GM12878 (cell line): Measurements from ENCODE around the gene RNF41. TPM values are rescaled to one million over a fixed set of nuclear protein-coding genes. Genes with fewer than 3 reads are reported as not detected.
A peak's percentile ranks its signal among the peaks of the same experiment; 100 is the strongest.

Source experiments
- ATF7 ChIP-seq: fragments of 450-650 bp; IDR thresholded peaks from 2 replicates; pipeline ENCODE4 v1.6.1; 2016; ENCODE audit warnings: low read depth, mild to moderate bottlenecking
- BRCA1 ChIP-seq: IDR thresholded peaks from 2 replicates; pipeline ENCODE4 v1.6.1; 2011; ENCODE audit warnings: low read depth, low read length, improper control_type of control experiment
- CBX3 ChIP-seq: fragments of 200-600 bp; sonication (generic); IDR thresholded peaks from 2 replicates; pipeline ENCODE4 v1.6.1; 2016; ENCODE audit warnings: low read depth, borderline replicate concordance
- CEBPB ChIP-seq, 2 experiments: fragments of 150-350 bp in 1 of 2; IDR thresholded peaks; 2 replicates each; pipeline ENCODE4 v1.6.1; 2012 to 2014; ENCODE audit warnings: low read depth in 2 of 2, low read length in 2 of 2, borderline replicate concordance in 1 of 2, inconsistent platforms in 1 of 2
- CHD2 ChIP-seq: IDR thresholded peaks from 2 replicates; pipeline ENCODE4 v1.6.1; 2011; ENCODE audit warnings: low read depth, low read length, improper control_type of control experiment, borderline replicate concordance
- EED ChIP-seq: sonication (generic); IDR thresholded peaks from 2 replicates; pipeline ENCODE4 v1.6.1; 2016; ENCODE audit warnings: antibody characterized with exemption, low read depth
- FOXM1 ChIP-seq: IDR thresholded peaks from 2 replicates; pipeline ENCODE4 v1.6.1; 2012; ENCODE audit warnings: low read depth, mild to moderate bottlenecking, inconsistent platforms, low read length, moderate library complexity
- HCFC1 ChIP-seq: fragments of 150-350 bp; IDR thresholded peaks from 2 replicates; pipeline ENCODE4 v1.6.1; 2014; ENCODE audit warnings: low read length
- MXI1 ChIP-seq: fragments of 150-350 bp; IDR thresholded peaks from 2 replicates; pipeline ENCODE4 v1.6.1; 2011; ENCODE audit warnings: low read depth, mild to moderate bottlenecking, inconsistent platforms, low read length, improper control_type of control experiment
- NFYA ChIP-seq: IDR thresholded peaks from 2 replicates; pipeline ENCODE4 v1.6.1; 2011; ENCODE audit warnings: low read depth, mild to moderate bottlenecking, low read length, improper control_type of control experiment, borderline replicate concordance
- NR2C1 ChIP-seq: fragments of 450-650 bp; IDR thresholded peaks from 2 replicates; pipeline ENCODE4 v1.6.1; 2017; ENCODE audit warnings: antibody characterized with exemption, mild to moderate bottlenecking, moderate library complexity
- POLR2A ChIP-seq: IDR thresholded peaks from 2 replicates; pipeline ENCODE4 v1.6.1; 2011; ENCODE audit warnings: low read depth, mild to moderate bottlenecking, low read length
- RAD51 ChIP-seq: fragments of 450-650 bp; IDR thresholded peaks from 2 replicates; pipeline ENCODE4 v1.6.1; 2016; ENCODE audit warnings: moderate library complexity, mild to moderate bottlenecking, inconsistent platforms
- RB1 ChIP-seq: fragments of 450-650 bp; formaldehyde crosslinking; IDR thresholded peaks from 2 replicates; pipeline ENCODE4 v1.6.1; 2017; ENCODE audit warnings: mild to moderate bottlenecking, borderline replicate concordance
- RBBP5 ChIP-seq: fragments of 200-600 bp; sonication (generic); conservative IDR thresholded peaks from 2 replicates; pipeline ENCODE4 v1.6.1; 2016
- SIN3A ChIP-seq: IDR thresholded peaks from 2 replicates; pipeline ENCODE4 v1.6.1; 2012; ENCODE audit warnings: low read depth, low read length, improper control_type of control experiment
- ZSCAN29 ChIP-seq: fragments of 450-650 bp; IDR thresholded peaks from 2 replicates; pipeline ENCODE4 v1.6.1; 2017; ENCODE audit warnings: mild to moderate bottlenecking, moderate library complexity
- ZZZ3 ChIP-seq: IDR thresholded peaks from 2 replicates; pipeline ENCODE4 v1.6.1; 2011; ENCODE audit warnings: low read depth; ENCODE audit not compliant: control insufficient read depth, insufficient read length
- polyA plus RNA-seq, 11 experiments: library from polyadenylated mRNA; depleted of rRNA in 4 of 11; unstranded in 6 of 11; stranded (reverse) in 5 of 11; fragments of >200 nt; fragmentation: Nextera tagmentation in 4 of 11; fragmentation: Illumina TruSeq in 1 of 11; extraction: Ambion mirVana in 4 of 11; extraction: Trizol in 1 of 11; gene quantifications; 1 replicate in 1 of 11; 2 replicates in 10 of 11; pipeline versions ENCODE4 v1.2.1 to v1.2.3, GENCODE V29; 2011 to 2016; ENCODE audit warnings: inconsistent platforms in 2 of 11, missing spikeins in 2 of 11, low read depth in 1 of 11
- total RNA-seq, 4 experiments: library from RNA; depleted of rRNA in 3 of 4; stranded (reverse); fragments of >200 nt in 3 of 4; fragmentation: Illumina TruSeq in 1 of 4; extraction: Trizol in 1 of 4; gene quantifications; 2 replicates each; pipeline versions ENCODE4 v1.2.1 to v1.2.3, GENCODE V29; 2013 to 2021
- TF ChIP-seq, protein P1 (sequence below): fragments of 150-350 bp; IDR thresholded peaks from 2 replicates; pipeline ENCODE4 v1.6.1; 2014; ENCODE audit warnings: mild to moderate bottlenecking, low read depth, low read length
- TF ChIP-seq, protein P2 (sequence below), 3 experiments: IDR thresholded peaks in 2 of 3; conservative IDR thresholded peaks in 1 of 3; 2 replicates each; pipeline ENCODE4 v1.5.1; 2011; ENCODE audit warnings: low read depth in 3 of 3, low read length in 3 of 3, mild to moderate bottlenecking in 3 of 3, control low read depth in 2 of 3, moderate library complexity in 2 of 3, inconsistent platforms in 1 of 3, mixed read lengths in 1 of 3; ENCODE audit not compliant: control insufficient read depth in 2 of 3, insufficient read depth in 1 of 3; ENCODE audit errors: extremely low read depth in 1 of 3
- TF ChIP-seq, protein P3 (sequence below): fragments of 450-650 bp; IDR thresholded peaks from 2 replicates; pipeline ENCODE4 v1.6.1; 2017; ENCODE audit warnings: antibody characterized with exemption, mild to moderate bottlenecking, moderate library complexity
- TF ChIP-seq, protein P4 (sequence below): fragments of 450-650 bp; IDR thresholded peaks from 2 replicates; pipeline ENCODE4 v1.6.1; 2018; ENCODE audit warnings: borderline replicate concordance, mild to moderate bottlenecking; ENCODE audit not compliant: partially characterized antibody

Gene RNF41
- total and polyA plus RNA-seq, 10 of the 15 experiments (the other 5 are each of a cell fraction or from before 2014, with no cell fraction given) = 11.1 to 47.8 (median 30.6) TPM

DNA sequence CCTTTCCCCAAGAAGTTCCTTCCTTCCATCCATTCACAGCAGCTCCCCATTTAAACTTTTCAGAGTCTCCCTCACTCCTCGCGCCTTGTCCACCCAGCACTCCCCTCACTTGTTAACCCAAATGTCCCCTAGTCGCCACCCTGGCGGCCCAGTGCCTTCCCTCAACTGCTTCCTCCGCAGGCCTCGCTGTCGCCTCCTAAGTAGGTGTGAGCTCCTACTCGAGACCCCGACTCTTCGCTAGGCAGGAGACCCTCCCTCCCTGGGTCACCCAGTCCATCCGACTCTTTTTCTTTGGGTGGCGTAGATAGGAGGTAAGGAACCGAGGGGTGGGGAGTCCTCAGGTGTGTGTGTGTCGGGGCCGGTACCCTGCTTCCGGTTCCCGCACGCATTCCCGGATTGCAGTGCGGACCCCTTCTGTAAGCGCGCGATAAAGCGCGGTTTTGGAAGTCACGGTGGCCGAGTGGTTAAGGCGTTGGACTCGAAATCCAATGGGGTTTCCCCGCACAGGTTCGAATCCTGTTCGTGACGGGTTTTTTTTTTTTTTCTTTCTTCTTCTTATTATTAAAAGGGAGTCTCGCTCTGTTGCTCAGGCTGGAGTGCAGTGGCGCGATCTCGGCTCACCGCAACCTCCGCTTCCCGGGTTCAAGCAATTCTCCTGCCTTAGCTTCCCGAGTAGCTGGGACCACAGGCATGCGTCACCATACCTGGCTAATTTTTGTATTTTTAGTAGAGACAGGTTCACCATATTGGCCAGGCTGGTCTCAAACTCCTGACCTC is 31.6 kb downstream of the RNF41 start (continued):
- TF ChIP-seq EED = peak; percentile 82
- TF ChIP-seq SIN3A = no peak; the same call in 1 of the 2 replicates
- peak; percentile 64; the same call in 1 of the 2 replicates for TF ChIP-seq POLR2A
- TF ChIP-seq RB1 = peak; percentile 91; the same call in 1 of the 2 replicates
- TF ChIP-seq, protein P1, sequence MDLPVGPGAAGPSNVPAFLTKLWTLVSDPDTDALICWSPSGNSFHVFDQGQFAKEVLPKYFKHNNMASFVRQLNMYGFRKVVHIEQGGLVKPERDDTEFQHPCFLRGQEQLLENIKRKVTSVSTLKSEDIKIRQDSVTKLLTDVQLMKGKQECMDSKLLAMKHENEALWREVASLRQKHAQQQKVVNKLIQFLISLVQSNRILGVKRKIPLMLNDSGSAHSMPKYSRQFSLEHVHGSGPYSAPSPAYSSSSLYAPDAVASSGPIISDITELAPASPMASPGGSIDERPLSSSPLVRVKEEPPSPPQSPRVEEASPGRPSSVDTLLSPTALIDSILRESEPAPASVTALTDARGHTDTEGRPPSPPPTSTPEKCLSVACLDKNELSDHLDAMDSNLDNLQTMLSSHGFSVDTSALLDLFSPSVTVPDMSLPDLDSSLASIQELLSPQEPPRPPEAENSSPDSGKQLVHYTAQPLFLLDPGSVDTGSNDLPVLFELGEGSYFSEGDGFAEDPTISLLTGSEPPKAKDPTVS = no peak
- no peak for TF ChIP-seq CBX3
- TF ChIP-seq FOXM1 = no peak
- TF ChIP-seq CEBPB (IDR thresholded peaks at IDR 0.05; ENCODE audit: borderline replicate concordance in 1 of 2, low read depth in 2 of 2, low read length in 2 of 2) = no peak
- peak; percentile 57 for TF ChIP-seq CHD2
- no peak for TF ChIP-seq MXI1
- TF ChIP-seq NR2C1 = no peak
- no peak for TF ChIP-seq RAD51
- no peak for TF ChIP-seq RBBP5
- TF ChIP-seq BRCA1 = no peak
- no peak for TF ChIP-seq ATF7
- TF ChIP-seq, protein P2, sequence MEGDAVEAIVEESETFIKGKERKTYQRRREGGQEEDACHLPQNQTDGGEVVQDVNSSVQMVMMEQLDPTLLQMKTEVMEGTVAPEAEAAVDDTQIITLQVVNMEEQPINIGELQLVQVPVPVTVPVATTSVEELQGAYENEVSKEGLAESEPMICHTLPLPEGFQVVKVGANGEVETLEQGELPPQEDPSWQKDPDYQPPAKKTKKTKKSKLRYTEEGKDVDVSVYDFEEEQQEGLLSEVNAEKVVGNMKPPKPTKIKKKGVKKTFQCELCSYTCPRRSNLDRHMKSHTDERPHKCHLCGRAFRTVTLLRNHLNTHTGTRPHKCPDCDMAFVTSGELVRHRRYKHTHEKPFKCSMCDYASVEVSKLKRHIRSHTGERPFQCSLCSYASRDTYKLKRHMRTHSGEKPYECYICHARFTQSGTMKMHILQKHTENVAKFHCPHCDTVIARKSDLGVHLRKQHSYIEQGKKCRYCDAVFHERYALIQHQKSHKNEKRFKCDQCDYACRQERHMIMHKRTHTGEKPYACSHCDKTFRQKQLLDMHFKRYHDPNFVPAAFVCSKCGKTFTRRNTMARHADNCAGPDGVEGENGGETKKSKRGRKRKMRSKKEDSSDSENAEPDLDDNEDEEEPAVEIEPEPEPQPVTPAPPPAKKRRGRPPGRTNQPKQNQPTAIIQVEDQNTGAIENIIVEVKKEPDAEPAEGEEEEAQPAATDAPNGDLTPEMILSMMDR (IDR thresholded peaks at IDR 0.05 in 2 of 3, conservative IDR thresholded peaks at IDR 0.05 in 1 of 3; ENCODE audit: control insufficient read depth in 2 of 3, extremely low read depth in 1 of 3, insufficient read depth in 1 of 3, low read depth in 3 of 3, low read length in 3 of 3) = 0 out of 6 replicates have a peak, but pooled peaks of 1 of the 3 experiments have one; percentile 0
- peak; percentile 38; the same call in 1 of the 2 replicates for TF ChIP-seq ZSCAN29
- TF ChIP-seq ZZZ3 = no peak
- TF ChIP-seq, protein P3, sequence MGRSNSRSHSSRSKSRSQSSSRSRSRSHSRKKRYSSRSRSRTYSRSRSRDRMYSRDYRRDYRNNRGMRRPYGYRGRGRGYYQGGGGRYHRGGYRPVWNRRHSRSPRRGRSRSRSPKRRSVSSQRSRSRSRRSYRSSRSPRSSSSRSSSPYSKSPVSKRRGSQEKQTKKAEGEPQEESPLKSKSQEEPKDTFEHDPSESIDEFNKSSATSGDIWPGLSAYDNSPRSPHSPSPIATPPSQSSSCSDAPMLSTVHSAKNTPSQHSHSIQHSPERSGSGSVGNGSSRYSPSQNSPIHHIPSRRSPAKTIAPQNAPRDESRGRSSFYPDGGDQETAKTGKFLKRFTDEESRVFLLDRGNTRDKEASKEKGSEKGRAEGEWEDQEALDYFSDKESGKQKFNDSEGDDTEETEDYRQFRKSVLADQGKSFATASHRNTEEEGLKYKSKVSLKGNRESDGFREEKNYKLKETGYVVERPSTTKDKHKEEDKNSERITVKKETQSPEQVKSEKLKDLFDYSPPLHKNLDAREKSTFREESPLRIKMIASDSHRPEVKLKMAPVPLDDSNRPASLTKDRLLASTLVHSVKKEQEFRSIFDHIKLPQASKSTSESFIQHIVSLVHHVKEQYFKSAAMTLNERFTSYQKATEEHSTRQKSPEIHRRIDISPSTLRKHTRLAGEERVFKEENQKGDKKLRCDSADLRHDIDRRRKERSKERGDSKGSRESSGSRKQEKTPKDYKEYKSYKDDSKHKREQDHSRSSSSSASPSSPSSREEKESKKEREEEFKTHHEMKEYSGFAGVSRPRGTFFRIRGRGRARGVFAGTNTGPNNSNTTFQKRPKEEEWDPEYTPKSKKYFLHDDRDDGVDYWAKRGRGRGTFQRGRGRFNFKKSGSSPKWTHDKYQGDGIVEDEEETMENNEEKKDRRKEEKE = no peak
- TF ChIP-seq, protein P4, sequence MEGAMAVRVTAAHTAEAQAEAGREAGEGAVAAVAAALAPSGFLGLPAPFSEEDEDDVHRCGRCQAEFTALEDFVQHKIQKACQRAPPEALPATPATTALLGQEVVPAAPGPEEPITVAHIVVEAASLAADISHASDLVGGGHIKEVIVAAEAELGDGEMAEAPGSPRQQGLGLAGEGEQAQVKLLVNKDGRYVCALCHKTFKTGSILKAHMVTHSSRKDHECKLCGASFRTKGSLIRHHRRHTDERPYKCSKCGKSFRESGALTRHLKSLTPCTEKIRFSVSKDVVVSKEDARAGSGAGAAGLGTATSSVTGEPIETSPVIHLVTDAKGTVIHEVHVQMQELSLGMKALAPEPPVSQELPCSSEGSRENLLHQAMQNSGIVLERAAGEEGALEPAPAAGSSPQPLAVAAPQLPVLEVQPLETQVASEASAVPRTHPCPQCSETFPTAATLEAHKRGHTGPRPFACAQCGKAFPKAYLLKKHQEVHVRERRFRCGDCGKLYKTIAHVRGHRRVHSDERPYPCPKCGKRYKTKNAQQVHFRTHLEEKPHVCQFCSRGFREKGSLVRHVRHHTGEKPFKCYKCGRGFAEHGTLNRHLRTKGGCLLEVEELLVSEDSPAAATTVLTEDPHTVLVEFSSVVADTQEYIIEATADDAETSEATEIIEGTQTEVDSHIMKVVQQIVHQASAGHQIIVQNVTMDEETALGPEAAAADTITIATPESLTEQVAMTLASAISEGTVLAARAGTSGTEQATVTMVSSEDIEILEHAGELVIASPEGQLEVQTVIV = no peak
- peak; percentile 16; the same call in 1 of the 2 replicates for TF ChIP-seq HCFC1
- no peak for TF ChIP-seq NFYA
